ENCODE data around the gene RPL11.
"Not testable (repeated sequence)": the region's sequence is repeated elsewhere in the genome, so short reads cannot be mapped to it uniquely, and the experiment has no call there.

Gene RPL11

GRCh38 chr1:23685197-23685596, 6.4 kb upstream of the RPL11 start:
- not testable (repeated sequence) for DNase-seq (ENCODE audit: low read depth)

GRCh38 chr1:23687680-23688079, 3.9 kb upstream of the RPL11 start:
- not testable (repeated sequence) for DNase-seq (ENCODE audit: low read depth)

GRCh38 chr1:23688281-23688680, 3.3 kb upstream of the RPL11 start:
- not testable (repeated sequence) for DNase-seq (ENCODE audit: low read depth)

GRCh38 chr1:23692308-23692871, 784 bp downstream of the RPL11 start:
- DNase-seq (ENCODE audit: low read depth), result no peak

GRCh38 chr1:23693599-23693998, 2.0 kb downstream of the RPL11 start:
- DNase-seq (ENCODE audit: low read depth), result no peak

- DNase-seq (ENCODE audit: low read depth), result no peak
Observed at GRCh38 chr1:23694371-23694770, 2.8 kb downstream of the RPL11 start.

GRCh38 chr1:23695667-23696066, 4.1 kb downstream of the RPL11 start:
- no peak for DNase-seq (ENCODE audit: low read depth)

GRCh38 chr1:23696335-23696989, 4.9 kb downstream of the RPL11 start:
- DNase-seq (ENCODE audit: low read depth), result no peak

- no peak for DNase-seq (ENCODE audit: low read depth)
Observed at GRCh38 chr1:23698466-23698865, 6.9 kb downstream of the RPL11 start.

- DNase-seq (ENCODE audit: low read depth), result no peak
Observed at GRCh38 chr1:23699280-23700179, 7.9 kb downstream of the RPL11 start.

GRCh38 chr1:23701310-23701709, 9.7 kb downstream of the RPL11 start:
- no peak for DNase-seq (ENCODE audit: low read depth)

GRCh38 chr1:23701996-23702395, 10.4 kb downstream of the RPL11 start:
- DNase-seq (ENCODE audit: low read depth), result no peak

- DNase-seq (ENCODE audit: low read depth), result no peak
Observed at GRCh38 chr1:23704834-23705495, 13.4 kb downstream of the RPL11 start.

- no peak for DNase-seq (ENCODE audit: low read depth)
Observed at GRCh38 chr1:23709229-23709628, 17.6 kb downstream of the RPL11 start.

GRCh38 chr1:23718482-23718881, 26.9 kb downstream of the RPL11 start:
- no peak for DNase-seq (ENCODE audit: low read depth)

- DNase-seq (ENCODE audit: low read depth), result no peak
Observed at GRCh38 chr1:23719162-23719820, 27.7 kb downstream of the RPL11 start.

GRCh38 chr1:23720256-23720995, 28.8 kb downstream of the RPL11 start:
- DNase-seq (ENCODE audit: low read depth), result no peak

GRCh38 chr1:23722652-23723051, 31.0 kb downstream of the RPL11 start:
- DNase-seq (ENCODE audit: low read depth), result no peak

GRCh38 chr1:23726686-23727085, 35.1 kb downstream of the RPL11 start:
- DNase-seq (ENCODE audit: low read depth), result no peak

GRCh38 chr1:23727362-23727811, 35.8 kb downstream of the RPL11 start:
- DNase-seq (ENCODE audit: low read depth), result no peak
